Endothelial cell (in vitro differentiated cells): ENCODE data around the gene SCD5. TPM values are rescaled to one million over a fixed set of nuclear protein-coding genes. Genes with fewer than 3 reads are reported as not detected.

Experiments used
- DNase-seq: peaks from one replicate; pipeline ENCODE4 v3.0.0; 2021; ENCODE audit warnings: low spot score
- H3K27ac Mint-ChIP-seq: one replicate; pipeline ENCODE4 v1.8.0; 2021; ENCODE audit warnings: mixed read lengths, inconsistent platforms; ENCODE audit not compliant: unreplicated experiment
- H3K27me3 Mint-ChIP-seq: one replicate; pipeline ENCODE4 v1.8.0; 2021; ENCODE audit warnings: mild to moderate bottlenecking, moderate library complexity, mixed read lengths, inconsistent platforms; ENCODE audit not compliant: unreplicated experiment
- H3K36me3 Mint-ChIP-seq: one replicate; pipeline ENCODE4 v1.8.0; 2021; ENCODE audit warnings: mild to moderate bottlenecking, low read depth, mixed read lengths, inconsistent platforms; ENCODE audit not compliant: unreplicated experiment
- H3K4me1 Mint-ChIP-seq: one replicate; pipeline ENCODE4 v1.8.0; 2021; ENCODE audit warnings: mild to moderate bottlenecking, mixed read lengths, inconsistent platforms; ENCODE audit not compliant: unreplicated experiment
- H3K4me3 Mint-ChIP-seq: one replicate; pipeline ENCODE4 v1.8.0; 2021; ENCODE audit warnings: mild to moderate bottlenecking, mixed read lengths, inconsistent platforms; ENCODE audit not compliant: unreplicated experiment
- H3K9me3 Mint-ChIP-seq: one replicate; pipeline ENCODE4 v1.8.0; 2021; ENCODE audit warnings: mixed read lengths, inconsistent platforms; ENCODE audit not compliant: unreplicated experiment
- total RNA-seq: library from RNA; stranded (reverse); fragmentation: NEBNext Ultra II Directional; extraction: Animal tissue kit (Norgen Biotek cat#: 25700); gene quantifications from one replicate; pipeline ENCODE4 v1.2.1, GENCODE V29; 2021; ENCODE audit not compliant: unreplicated experiment
- TF ChIP-seq, protein P1 (sequence below): fragments of 200-600 bp; sonication (generic); IDR thresholded peaks from one replicate; pipeline ENCODE4 v1.5.0; 2021; ENCODE audit warnings: antibody characterized with exemption; ENCODE audit not compliant: unreplicated experiment

The SCD5 gene
- total RNA-seq, 1 donor from 2014 or later: 0.38 TPM

DNA sequence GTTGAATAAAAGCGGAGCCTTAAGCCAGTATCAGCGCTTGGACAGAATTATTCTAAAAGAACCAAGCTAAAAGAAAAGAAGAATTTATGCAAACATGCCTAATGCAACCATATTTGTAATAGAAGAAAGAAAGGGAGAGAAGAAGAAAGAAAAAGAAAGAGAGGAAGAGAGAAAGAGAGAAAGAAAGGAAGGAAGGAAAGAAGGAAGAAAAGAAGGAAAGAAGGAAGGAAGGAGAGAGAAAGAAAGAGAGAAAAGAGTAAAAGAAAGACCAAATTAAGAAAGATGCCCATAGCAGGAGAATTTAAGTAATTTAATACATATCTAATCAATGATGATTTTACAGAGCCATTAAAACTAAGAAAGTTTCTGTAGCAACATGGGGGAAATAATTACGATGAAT is 206.0 kb downstream of the SCD5 start:
- TF ChIP-seq, protein P1, sequence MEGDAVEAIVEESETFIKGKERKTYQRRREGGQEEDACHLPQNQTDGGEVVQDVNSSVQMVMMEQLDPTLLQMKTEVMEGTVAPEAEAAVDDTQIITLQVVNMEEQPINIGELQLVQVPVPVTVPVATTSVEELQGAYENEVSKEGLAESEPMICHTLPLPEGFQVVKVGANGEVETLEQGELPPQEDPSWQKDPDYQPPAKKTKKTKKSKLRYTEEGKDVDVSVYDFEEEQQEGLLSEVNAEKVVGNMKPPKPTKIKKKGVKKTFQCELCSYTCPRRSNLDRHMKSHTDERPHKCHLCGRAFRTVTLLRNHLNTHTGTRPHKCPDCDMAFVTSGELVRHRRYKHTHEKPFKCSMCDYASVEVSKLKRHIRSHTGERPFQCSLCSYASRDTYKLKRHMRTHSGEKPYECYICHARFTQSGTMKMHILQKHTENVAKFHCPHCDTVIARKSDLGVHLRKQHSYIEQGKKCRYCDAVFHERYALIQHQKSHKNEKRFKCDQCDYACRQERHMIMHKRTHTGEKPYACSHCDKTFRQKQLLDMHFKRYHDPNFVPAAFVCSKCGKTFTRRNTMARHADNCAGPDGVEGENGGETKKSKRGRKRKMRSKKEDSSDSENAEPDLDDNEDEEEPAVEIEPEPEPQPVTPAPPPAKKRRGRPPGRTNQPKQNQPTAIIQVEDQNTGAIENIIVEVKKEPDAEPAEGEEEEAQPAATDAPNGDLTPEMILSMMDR: no peak
- Mint-ChIP-seq H3K27me3 (peaks cover 2% of the 10 kb centered on the region), H3K27ac (no peak overlapping the region), H3K4me1 (no peaks in the 10 kb centered on the region), H3K36me3 (no peaks in the 10 kb centered on the region), H3K4me3 (no peak overlapping the region), H3K9me3 (no peaks in the 10 kb centered on the region)
- DNase-seq: no peak

DNA sequence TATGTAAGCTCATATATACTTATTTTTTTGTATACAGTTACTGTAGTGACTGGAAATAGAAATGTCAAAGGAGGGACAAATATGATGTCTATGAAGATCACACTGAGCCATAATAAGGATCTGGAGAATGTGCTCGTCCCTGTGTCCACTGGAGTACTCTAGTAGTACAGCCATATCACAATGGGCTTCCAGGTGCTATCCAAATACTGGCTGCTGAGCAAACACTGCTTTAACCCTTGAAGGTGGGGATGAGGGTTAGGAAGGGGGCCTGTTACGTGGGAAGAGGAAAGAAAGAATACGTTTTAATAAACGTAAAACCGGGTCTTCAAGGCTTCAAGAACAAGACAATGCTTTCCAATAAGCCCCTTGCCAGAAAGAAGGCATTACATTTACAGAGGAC is 207.0 kb downstream of the SCD5 start:
- peaks cover 2% of the 10 kb centered on the region for H3K27me3 Mint-ChIP-seq
- no peaks in the 10 kb centered on the region for H3K4me1 Mint-ChIP-seq
- DNase-seq: no peak
- H3K36me3 Mint-ChIP-seq: no peaks in the 10 kb centered on the region
- TF ChIP-seq, protein P1: no peak
- H3K27ac Mint-ChIP-seq: no peak overlapping the region
- H3K9me3 Mint-ChIP-seq: no peaks in the 10 kb centered on the region
- no peak overlapping the region for H3K4me3 Mint-ChIP-seq

DNA sequence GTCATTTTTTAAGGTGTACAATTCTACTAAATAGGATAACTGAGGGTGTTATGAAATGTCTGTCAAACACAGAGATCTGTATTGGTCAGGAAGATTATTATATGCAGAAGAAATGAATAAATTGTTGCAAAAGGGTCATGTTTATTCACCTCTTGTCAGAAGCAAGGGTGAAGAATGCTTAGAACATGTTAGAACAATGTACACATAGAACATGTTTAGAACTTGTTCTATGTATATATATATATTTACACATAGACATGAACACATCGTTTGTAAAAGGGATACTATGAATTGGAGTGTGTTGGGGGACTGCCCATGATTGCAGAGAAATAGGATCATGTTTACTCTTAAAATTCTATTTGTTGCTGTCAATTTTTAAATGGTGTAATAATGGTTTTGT is 208.8 kb downstream of the SCD5 start:
- no peak for DNase-seq
- peaks cover 9% of the 10 kb centered on the region for H3K4me1 Mint-ChIP-seq
- peaks cover 4% of the 10 kb centered on the region for H3K27me3 Mint-ChIP-seq
- no peaks in the 10 kb centered on the region for H3K36me3 Mint-ChIP-seq
- no peak overlapping the region for H3K4me3 Mint-ChIP-seq
- H3K9me3 Mint-ChIP-seq: no peaks in the 10 kb centered on the region
- H3K27ac Mint-ChIP-seq: no peak overlapping the region
- TF ChIP-seq, protein P1: no peak

DNA sequence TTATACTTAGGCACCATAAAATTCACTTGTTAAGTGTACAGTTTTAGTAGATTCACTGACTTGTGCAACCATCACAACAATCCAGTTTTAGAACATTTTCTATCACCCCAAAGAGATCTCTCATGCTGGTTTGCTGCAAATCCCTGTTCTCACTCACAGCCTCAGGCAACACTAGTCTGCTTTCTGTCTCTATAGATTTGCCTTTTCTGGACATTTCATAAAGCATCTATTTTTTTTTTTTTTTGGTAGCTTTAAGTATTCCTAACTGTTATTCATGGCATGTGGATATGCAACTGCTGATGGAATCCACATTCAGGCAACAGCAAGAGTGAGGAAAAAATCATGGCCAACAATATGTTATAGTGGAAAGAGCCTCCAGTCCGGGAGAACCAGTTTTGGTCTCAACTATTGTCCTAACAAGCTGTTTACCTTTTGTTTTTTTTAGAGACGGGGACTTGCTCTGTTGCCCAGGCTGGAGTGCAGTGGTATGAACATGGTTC is 209.8 kb downstream of the SCD5 start:
- Mint-ChIP-seq H3K9me3 (no peaks in the 10 kb centered on the region), H3K4me3 (no peak overlapping the region), H3K36me3 (no peaks in the 10 kb centered on the region), H3K4me1 (peaks cover 14% of the 10 kb centered on the region), H3K27me3 (peaks cover 6% of the 10 kb centered on the region), H3K27ac (no peak overlapping the region)
- TF ChIP-seq, protein P1: no peak
- no peak for DNase-seq

DNA sequence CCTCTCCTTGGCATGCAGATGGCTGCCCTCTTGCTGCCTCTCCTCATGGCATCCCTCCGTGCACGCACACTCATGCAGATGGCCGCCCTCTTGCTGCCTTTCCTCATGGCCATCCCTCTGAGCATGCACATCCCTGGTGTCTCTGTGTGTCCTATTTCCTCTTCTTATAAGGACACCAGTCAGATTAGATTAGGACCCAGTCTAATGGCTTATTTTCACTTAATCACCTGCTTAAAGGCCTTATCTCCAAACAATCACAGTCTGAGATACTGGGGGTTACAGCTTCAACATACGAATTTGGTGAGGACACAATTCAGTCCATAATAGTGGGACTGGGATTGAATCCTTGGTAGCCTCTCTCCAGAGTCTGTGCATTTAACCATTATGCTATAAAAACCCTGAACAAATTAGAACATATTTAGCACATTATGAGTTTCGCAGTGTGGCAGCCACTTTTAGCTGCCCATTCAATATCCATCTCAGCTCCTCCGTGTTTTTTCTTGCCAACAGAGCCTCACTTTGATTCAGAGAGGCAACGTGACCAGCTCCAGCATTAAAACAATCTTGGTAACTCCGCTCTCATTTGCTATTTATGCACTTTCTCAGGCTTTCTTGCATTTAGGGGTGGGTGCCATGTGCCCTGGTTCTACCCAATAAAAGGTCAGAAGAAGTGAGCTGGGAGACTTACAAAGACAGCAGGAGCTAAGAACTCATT is 210.6 kb downstream of the SCD5 start:
- Mint-ChIP-seq H3K4me1 (peaks cover 17% of the 10 kb centered on the region), H3K27ac (no peak overlapping the region), H3K4me3 (no peak overlapping the region), H3K9me3 (no peaks in the 10 kb centered on the region), H3K27me3 (peaks cover 6% of the 10 kb centered on the region), H3K36me3 (no peaks in the 10 kb centered on the region)
- DNase-seq: no peak
- TF ChIP-seq, protein P1: no peak
